NCI-H1092 (cell line): ENCODE results near the gene PFKFB3.
"Not testable (repeated sequence)": the region's sequence is repeated elsewhere in the genome, so short reads cannot be mapped to it uniquely, and the experiment has no call there.

Experiments used
- DNase-seq: peaks from one replicate; lab custom pipeline; 2025; lab: John Stamatoyannopoulos, UW

The PFKFB3 gene

DNA sequence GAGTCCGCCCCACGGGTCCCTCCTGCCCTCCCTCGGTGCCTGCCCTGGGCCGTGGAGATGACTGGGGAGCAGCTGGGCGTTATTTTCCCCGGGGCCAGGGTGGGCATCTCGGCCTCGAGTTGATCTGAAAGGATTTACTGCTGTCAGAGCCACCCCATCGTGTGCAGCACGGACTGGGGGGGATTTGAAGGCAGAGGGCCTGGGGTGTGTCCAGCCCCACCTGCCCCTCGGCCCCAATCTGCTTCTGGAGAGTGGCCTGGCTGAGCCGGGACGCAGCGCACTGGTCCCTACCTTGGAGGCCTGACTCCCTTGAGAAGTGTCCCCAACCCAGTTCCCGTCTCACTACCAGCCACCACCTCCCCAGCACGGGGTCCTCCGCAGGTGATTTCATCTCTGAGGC, 24.2 kb upstream of the PFKFB3 start:
- DNase-seq, result no peak

DNA sequence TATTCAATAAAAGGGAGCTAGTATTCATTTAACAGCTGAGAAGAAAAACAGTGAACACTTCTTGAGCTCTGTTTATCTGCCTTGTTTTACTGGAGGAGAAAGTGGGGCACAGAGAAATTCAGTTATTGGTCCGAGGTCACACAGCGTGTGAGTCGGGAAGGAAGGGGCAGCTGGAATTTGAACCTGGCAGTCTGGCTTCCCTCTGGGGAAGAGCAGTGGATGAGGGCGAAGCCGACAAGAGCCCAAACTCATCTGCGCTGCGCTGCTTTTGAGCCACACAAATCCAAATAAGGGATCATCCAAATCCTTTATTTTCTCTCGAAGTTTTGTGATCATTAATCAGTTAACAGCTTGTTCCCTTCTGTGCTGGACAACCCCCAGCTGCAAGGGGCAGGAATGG, 23.7 kb upstream of the PFKFB3 start:
- no peak for DNase-seq

DNA sequence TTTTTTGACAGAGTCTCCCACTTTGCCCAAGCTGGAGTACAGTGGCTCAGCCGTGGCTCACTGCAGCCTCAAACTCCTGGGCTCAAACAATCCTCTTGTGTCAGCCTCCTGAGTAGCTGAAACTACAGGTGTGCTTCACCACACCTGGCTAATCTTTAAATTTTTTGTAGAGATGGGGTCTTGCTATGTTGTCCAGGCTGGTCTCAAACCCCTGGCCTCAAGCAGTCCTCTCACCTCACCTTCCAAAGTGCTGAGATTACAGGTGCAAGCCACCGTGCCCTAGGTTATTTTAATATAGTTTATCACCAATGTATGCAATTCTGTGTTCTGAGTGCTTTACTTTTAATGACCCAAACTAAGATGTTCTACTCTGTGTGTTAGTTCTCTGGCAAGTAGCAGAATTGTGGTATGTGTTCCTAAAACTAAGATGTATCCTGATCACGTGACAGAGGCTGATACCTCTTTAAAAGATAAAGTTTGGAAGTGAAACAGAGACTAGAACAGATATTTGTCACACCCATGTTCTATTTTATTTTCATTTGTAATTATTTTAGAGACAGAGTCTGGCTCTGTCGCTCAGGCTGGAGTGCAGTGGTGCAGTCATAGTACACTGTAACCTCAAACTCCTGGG, 22.1 kb upstream of the PFKFB3 start:
- no peak for DNase-seq

- DNase-seq, result no peak
These were observed 21.5 kb upstream of the PFKFB3 start for GRCh38 chr10:6181249-6181648.

DNA sequence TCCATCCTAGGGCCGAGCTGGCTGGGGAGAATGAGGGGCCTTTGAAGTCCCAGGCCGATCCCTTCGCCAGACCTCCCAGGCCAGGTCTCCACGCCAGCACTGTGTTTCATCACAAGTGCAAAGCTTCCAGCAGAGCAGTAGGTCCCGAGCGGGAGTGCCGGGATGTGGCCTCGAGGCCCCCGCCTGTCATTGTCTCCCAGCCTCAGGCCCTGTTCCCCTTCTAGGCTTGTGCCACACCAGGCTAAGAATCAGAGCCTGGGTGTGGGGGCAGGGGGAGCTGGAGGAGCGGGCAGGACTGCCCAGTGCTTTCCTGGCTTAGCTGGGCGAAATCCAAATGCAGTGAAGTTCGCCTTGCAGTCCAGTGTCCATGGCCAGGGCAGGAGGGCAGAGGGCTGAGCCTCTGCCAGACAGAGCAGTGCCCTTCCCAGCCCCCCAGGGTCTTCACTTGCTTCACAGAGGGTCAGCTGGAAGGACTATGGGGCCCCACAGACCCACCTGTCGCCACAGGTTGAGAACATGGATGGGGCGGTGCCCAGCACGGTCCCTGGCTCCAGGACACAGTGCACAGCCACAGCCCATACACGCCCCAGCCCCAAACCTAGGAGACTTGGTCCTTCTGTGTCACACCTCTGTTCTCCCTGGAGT, 20.2 kb upstream of the PFKFB3 start:
- no peak for DNase-seq

GRCh38 chr10:6185039-6185716, 17.6 kb upstream of the PFKFB3 start:
- no peak for DNase-seq

DNA sequence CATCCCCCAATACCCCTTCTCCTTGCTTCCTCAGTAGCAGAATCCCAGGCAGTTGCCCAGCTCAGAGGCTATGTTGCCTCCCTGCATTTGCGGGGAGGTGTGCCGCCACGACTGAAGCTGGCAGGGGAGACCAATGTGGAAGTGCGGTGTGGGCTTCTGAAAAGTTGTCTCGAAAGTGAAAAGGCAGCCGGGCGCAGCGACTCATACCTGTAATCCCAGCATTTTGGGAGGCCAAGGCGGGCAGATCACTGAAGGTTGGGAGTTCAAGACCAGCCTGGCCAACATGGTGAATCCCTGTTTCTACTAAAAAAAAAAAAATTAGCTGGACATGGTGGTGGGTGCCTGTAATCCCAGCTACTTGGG, 15.9 kb upstream of the PFKFB3 start:
- no peak for DNase-seq

- DNase-seq, result no peak
These were observed 15.5 kb upstream of the PFKFB3 start for GRCh38 chr10:6187278-6187677.

- not testable (repeated sequence) for DNase-seq
These were observed 12.7 kb upstream of the PFKFB3 start for GRCh38 chr10:6190033-6190432.

GRCh38 chr10:6191147-6191546, 11.6 kb upstream of the PFKFB3 start:
- no peak for DNase-seq

GRCh38 chr10:6191569-6191968, 11.2 kb upstream of the PFKFB3 start:
- DNase-seq, result no peak

DNA sequence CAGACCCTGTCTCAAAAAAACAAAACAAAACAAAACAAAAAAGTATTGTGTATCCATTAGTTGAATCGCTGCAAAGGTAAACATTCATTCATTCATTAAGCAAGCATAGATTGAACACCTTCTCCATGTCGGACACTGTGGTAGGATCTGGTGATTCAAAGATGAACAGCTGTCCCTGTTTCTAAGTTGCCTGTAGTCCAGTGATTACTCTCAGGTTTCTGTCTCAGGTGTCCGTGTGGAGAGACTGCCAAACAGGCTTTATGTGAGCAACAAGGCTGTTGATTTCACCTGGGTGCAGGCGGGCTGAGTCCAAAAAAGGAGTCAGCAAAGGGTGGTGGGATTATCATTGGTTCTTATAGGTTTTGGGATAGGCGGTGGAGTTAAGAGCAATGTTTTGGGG, 9.4 kb upstream of the PFKFB3 start:
- DNase-seq, result not testable (repeated sequence)

- no peak for DNase-seq
These were observed 8.4 kb upstream of the PFKFB3 start for GRCh38 chr10:6194311-6194710.

- no peak for DNase-seq
These were observed 7.4 kb upstream of the PFKFB3 start for GRCh38 chr10:6195376-6195775.

DNA sequence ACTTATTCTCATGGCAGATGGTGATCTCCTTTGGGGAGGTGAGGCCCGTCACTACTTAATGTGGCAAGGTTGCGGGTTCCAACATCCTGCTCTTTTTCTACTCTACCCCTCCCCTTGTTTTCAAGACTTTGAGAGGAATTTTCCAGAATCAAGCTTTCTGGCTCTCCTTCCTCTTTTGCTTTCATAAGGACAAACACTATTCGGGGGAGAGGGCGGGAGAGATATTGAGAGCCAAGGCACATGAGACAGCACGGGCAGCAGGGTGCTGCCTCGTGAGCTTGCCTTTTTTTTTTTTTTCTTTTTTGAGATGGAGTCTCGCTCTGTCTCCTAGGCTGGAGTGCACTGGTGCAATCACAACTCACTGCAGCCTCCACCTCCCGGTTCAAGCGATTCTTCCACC, 6.9 kb upstream of the PFKFB3 start:
- no peak for DNase-seq

GRCh38 chr10:6196524-6196923, 6.2 kb upstream of the PFKFB3 start:
- DNase-seq, result not testable (repeated sequence)

GRCh38 chr10:6197321-6197720, 5.4 kb upstream of the PFKFB3 start:
- DNase-seq, result no peak

- DNase-seq, result no peak
These were observed 4.6 kb upstream of the PFKFB3 start for GRCh38 chr10:6198171-6198570.

GRCh38 chr10:6199131-6199733, 3.5 kb upstream of the PFKFB3 start:
- no peak for DNase-seq

GRCh38 chr10:6200440-6200733, 2.3 kb upstream of the PFKFB3 start:
- no peak for DNase-seq

- peak; percentile 23 for DNase-seq
These were observed 1.8 kb upstream of the PFKFB3 start for GRCh38 chr10:6200734-6201515.

GRCh38 chr10:6201516-6201975, 1.2 kb upstream of the PFKFB3 start:
- DNase-seq, result peak; percentile 13
